Cerebellar nuclear complex (tissue), 1 donor: ENCODE measurements around the gene KIF5B.

Experiments used
- DNase-seq, 2 experiments: peaks; one replicate each; lab custom pipeline; 2025; lab: John Stamatoyannopoulos, UW

The KIF5B gene

DNA sequence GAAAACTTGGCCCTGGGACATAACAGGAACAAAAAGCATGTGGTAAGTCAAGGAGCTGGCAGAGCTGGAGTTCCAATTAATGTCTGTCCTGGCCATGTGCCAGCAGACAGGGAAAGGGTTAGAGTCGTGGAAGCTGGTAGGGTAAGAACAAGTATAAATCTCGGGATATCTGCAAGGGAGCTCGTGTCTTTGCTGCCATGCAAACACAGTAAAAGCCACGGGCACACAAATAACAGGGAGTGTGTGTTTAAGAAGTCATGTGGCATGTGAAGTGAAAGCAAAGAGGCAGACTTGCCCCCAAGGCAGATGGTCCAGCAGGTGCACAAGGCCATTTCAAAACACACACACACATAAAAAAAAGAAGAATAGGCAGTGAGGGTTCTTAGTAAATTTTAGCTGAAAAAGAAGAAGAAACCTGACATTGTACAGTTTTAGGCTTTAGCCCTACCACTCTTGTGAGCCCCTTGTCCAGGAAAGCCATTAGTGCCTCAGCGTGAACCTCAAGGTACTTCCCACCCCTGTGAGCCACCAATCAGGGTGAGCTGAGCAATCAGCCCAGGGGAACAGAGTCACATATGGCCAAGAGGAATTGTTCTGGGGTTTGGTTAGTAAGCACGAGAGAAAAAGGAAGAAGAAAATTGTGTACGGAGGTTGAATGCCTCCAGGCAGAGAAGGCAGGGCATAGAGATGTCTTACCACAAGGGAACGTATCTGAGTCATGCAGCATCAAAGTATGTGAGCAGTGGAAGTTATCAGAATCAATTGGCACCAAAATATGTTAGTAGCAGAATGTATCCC is 94.7 kb downstream of the KIF5B start:
- no peak for DNase-seq

- DNase-seq, result no peak
Observed at GRCh38 chr10:31959461-31960173, 96.6 kb downstream of the KIF5B start.
